Measurements from ENCODE around the gene PTCSC3.
"Not testable (repeated sequence)": the region's sequence is repeated elsewhere in the genome, so short reads cannot be mapped to it uniquely, and the experiment has no call there.

Gene PTCSC3

GRCh38 chr14:36130186-36130585, 46.3 kb downstream of the PTCSC3 start:
- CTCF ChIA-PET: no interaction called here
- DNase-seq (ENCODE audit: extremely low spot score): no peak
- POLR2A ChIA-PET: no interaction called here
- no peak for TF ChIP-seq CTCF (IDR thresholded peaks at IDR 0.05; ENCODE audit: control extremely low read depth, extremely low read depth, low read depth, missing control alignments)

- no peak for TF ChIP-seq CTCF (IDR thresholded peaks at IDR 0.05; ENCODE audit: control extremely low read depth, extremely low read depth, low read depth, missing control alignments)
- DNase-seq (ENCODE audit: extremely low spot score): no peak
- POLR2A ChIA-PET: no interaction called here
- CTCF ChIA-PET: interaction anchor here (1.0 kb wide), 1 partner anchor 13 kb away, joined by 3 read pairs; no protein-coding TSS in a partner anchor
Measured at GRCh38 chr14:36129181-36129580, 47.3 kb downstream of the PTCSC3 start.

- CTCF ChIA-PET: no interaction called here
- no peak for DNase-seq (ENCODE audit: extremely low spot score)
- POLR2A ChIA-PET: no interaction called here
- no peak for TF ChIP-seq CTCF (IDR thresholded peaks at IDR 0.05; ENCODE audit: control extremely low read depth, extremely low read depth, low read depth, missing control alignments)
Measured at GRCh38 chr14:36113341-36113740, 63.2 kb downstream of the PTCSC3 start.

- CTCF ChIA-PET: no interaction called here
- POLR2A ChIA-PET: no interaction called here
- no peak for TF ChIP-seq CTCF (IDR thresholded peaks at IDR 0.05; ENCODE audit: control extremely low read depth, extremely low read depth, low read depth, missing control alignments)
- DNase-seq (ENCODE audit: extremely low spot score): no peak
Measured at GRCh38 chr14:36111822-36112583, 64.5 kb downstream of the PTCSC3 start.

- no peak for DNase-seq (ENCODE audit: extremely low spot score)
- ChIA-PET CTCF (interaction anchor here (1.0 to 2.2 kb wide), 5 partner anchors 9 to 269 kb away, joined by 3 to 6 read pairs (median 4); no protein-coding TSS in a partner anchor), POLR2A (no interaction called here)
- no peak for TF ChIP-seq CTCF (IDR thresholded peaks at IDR 0.05; ENCODE audit: control extremely low read depth, extremely low read depth, low read depth, missing control alignments)
Measured at GRCh38 chr14:36105401-36105800, 71.1 kb downstream of the PTCSC3 start.

GRCh38 chr14:36104258-36104657, 72.3 kb downstream of the PTCSC3 start:
- POLR2A ChIA-PET; DNase-seq (ENCODE audit: extremely low spot score): not testable (repeated sequence)
- CTCF ChIA-PET: interaction anchor here (1.4 to 2.2 kb wide), 2 partner anchors 23 to 34 kb away, joined by 3 to 6 read pairs; no protein-coding TSS in a partner anchor

- ChIA-PET POLR2A (no interaction called here), CTCF (interaction anchor here (1.9 to 3.9 kb wide), 2 partner anchors 10 to 29 kb away, joined by 10 to 13 read pairs; no protein-coding TSS in a partner anchor)
- TF ChIP-seq CTCF (IDR thresholded peaks at IDR 0.05; ENCODE audit: control extremely low read depth, extremely low read depth, low read depth, missing control alignments): no peak
- no peak for DNase-seq (ENCODE audit: extremely low spot score)
Measured at GRCh38 chr14:36099619-36100018, 76.9 kb downstream of the PTCSC3 start.
